GM19193 (cell line): ENCODE data around the gene MIPOL1.

Experiments used
- POLR2A ChIP-seq: IDR thresholded peaks from 4 replicates; pipeline ENCODE4 v1.6.1; 2011; ENCODE audit not compliant: insufficient read depth, insufficient read length; ENCODE audit errors: extremely low read depth

MIPOL1 gene

GRCh38 chr14:37328673-37329072 is 130.9 kb downstream of the MIPOL1 start:
- no peak for TF ChIP-seq POLR2A

GRCh38 chr14:37329189-37330001 is 131.7 kb downstream of the MIPOL1 start:
- no peak for TF ChIP-seq POLR2A

GRCh38 chr14:37330910-37331309 is 133.2 kb downstream of the MIPOL1 start:
- no peak for TF ChIP-seq POLR2A

- TF ChIP-seq POLR2A: no peak
Measured at GRCh38 chr14:37340353-37340752, 142.6 kb downstream of the MIPOL1 start.

GRCh38 chr14:37343307-37344094 is 145.8 kb downstream of the MIPOL1 start:
- TF ChIP-seq POLR2A: no peak

GRCh38 chr14:37363661-37364060 is 165.9 kb downstream of the MIPOL1 start:
- no peak for TF ChIP-seq POLR2A

- TF ChIP-seq POLR2A: no peak
Measured at GRCh38 chr14:37369425-37369824, 171.7 kb downstream of the MIPOL1 start.

GRCh38 chr14:37375566-37375965 is 177.8 kb downstream of the MIPOL1 start:
- TF ChIP-seq POLR2A: no peak

- no peak for TF ChIP-seq POLR2A
Measured at GRCh38 chr14:37376944-37377609, 179.3 kb downstream of the MIPOL1 start.

- no peak for TF ChIP-seq POLR2A
Measured at GRCh38 chr14:37384870-37385596, 187.3 kb downstream of the MIPOL1 start.

- TF ChIP-seq POLR2A: no peak
Measured at GRCh38 chr14:37397941-37398215, 200.1 kb downstream of the MIPOL1 start.

GRCh38 chr14:37399517-37399916 is 201.8 kb downstream of the MIPOL1 start:
- no peak for TF ChIP-seq POLR2A

- no peak for TF ChIP-seq POLR2A
Measured at GRCh38 chr14:37401093-37401492, 203.4 kb downstream of the MIPOL1 start.

- TF ChIP-seq POLR2A: no peak
Measured at GRCh38 chr14:37403626-37404025, 205.9 kb downstream of the MIPOL1 start.

- TF ChIP-seq POLR2A: no peak
Measured at GRCh38 chr14:37406095-37406494, 208.4 kb downstream of the MIPOL1 start.
